ENCODE data around the gene GAK.

GAK gene

GRCh38 chr4:959338-960139 is 27.4 kb upstream of the GAK start:
- Mint-ChIP-seq H3K4me3 (no peak overlapping the region), H3K27ac (peak overlapping the region; percentile 18), H3K9me3 (no peaks in the 10 kb centered on the region), H3K36me3 (ENCODE audit: low read depth) (peaks cover 2% of the 10 kb centered on the region), H3K27me3 (no peaks in the 10 kb centered on the region), H3K4me1 (no peaks in the 10 kb centered on the region)
- no peak for ATAC-seq
- DNase-seq: no peak

DNA sequence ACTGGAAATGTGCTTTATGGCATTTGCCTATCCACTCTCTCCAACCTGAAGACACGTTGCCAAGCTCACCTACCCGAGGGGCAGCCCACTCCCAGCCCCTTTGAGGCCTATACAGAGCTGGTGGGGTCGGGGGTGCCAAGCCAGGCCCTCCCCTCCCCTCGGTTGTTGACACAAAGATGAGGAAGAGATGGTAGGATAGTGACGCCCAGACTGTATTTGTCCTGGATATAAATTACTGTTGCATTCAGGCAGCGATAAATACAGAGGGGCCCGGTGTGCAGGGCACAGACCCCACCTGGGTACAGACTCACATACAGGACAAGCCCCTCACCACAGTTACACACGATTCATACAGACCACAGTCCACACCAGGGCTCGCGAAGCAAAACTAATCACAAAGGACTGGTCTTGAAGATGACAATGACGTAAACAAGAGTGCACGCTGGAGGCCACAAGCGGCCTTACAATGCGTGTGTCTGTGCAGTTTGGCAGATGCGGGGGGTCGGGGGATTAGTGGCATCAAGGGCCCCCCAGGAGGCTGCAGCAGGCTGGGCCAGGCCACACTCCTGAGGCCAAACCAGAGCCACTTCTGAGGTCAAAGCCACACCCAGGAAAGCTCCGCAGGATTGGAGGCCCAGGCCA is 26.7 kb upstream of the GAK start:
- Mint-ChIP-seq H3K9me3 (no peaks in the 10 kb centered on the region), H3K27ac (no peak overlapping the region), H3K27me3 (no peaks in the 10 kb centered on the region), H3K4me3 (no peak overlapping the region), H3K36me3 (ENCODE audit: low read depth) (peaks cover 4% of the 10 kb centered on the region), H3K4me1 (no peaks in the 10 kb centered on the region)
- ATAC-seq (no peak), DNase-seq (no peak)

DNA sequence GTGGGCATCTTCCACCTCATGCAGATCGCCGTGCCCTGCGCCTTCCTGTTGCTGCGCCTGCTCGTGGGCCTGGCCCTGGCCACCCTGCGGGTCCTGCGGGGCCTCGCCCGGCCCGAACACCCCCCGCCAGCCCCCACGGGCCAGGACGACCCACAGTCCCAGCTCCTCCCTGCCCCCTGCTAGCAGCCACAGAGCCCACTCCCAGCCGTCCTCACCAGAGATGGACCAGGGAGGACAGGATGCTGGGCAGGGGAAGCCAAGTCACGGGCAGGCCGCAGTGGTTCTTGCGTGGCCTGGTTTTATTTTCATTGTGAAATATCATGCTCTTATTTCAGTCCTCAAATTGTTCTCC is 26.2 kb upstream of the GAK start:
- Mint-ChIP-seq H3K9me3 (no peaks in the 10 kb centered on the region), H3K27ac (no peak overlapping the region), H3K36me3 (ENCODE audit: low read depth) (peaks cover 4% of the 10 kb centered on the region), H3K4me3 (no peak overlapping the region), H3K27me3 (no peaks in the 10 kb centered on the region), H3K4me1 (no peaks in the 10 kb centered on the region)
- DNase-seq (no peak), ATAC-seq (no peak)

DNA sequence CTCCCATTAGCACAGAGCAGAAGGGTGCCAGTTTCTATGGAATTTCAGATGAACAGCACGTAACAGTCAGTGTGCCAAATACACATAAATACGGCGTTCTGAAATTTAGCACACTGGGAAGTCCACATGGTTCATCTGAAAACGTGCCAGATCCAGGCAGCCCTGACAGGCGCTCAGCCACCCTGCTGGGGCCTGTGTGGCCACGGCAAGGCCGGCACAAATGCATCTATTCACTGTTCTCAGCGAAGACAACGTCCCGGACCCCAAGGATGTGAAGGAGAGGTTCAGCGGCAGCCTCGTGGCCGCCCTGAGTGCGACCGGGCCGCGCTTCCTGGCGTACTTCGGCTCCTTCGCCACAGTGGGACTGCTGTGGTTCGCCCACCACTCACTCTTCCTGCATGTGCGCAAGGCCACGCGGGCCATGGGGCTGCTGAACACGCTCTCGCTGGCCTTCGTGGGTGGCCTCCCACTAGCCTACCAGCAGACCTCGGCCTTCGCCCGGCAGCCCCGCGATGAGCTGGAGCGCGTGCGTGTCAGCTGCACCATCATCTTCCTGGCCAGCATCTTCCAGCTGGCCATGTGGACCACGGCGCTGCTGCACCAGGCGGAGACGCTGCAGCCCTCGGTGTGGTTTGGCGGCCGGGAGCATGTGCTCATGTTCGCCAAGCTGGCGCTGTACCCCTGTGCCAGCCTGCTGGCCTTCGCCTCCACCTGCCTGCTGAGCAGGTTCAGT is 25.6 kb upstream of the GAK start:
- Mint-ChIP-seq H3K27ac (no peak overlapping the region), H3K36me3 (ENCODE audit: low read depth) (peaks cover 4% of the 10 kb centered on the region), H3K4me1 (no peaks in the 10 kb centered on the region), H3K9me3 (no peaks in the 10 kb centered on the region), H3K27me3 (no peaks in the 10 kb centered on the region), H3K4me3 (no peak overlapping the region)
- ATAC-seq (no peak), DNase-seq (no peak)

DNA sequence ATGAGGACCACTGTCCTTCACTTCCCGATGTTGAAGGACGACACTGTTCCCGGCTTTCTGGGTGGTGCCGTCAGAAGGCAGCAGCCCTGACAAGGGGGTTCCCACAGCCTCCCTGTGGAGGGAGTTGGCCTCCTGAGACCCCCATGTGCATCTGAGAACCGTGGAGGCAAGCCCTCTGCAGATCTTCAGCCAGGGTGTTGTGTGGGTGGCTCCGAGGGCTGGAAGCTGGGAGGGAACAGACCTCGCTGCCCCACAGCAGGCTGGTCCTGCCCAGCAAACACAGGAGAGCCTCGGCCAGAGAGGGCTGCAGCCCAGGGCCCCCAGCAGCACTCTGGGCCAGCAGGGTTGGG is 25.1 kb upstream of the GAK start:
- no peaks in the 10 kb centered on the region for H3K4me1 Mint-ChIP-seq
- H3K9me3 Mint-ChIP-seq: no peaks in the 10 kb centered on the region
- H3K36me3 Mint-ChIP-seq (ENCODE audit: low read depth): peaks cover 4% of the 10 kb centered on the region
- H3K27me3 Mint-ChIP-seq: no peaks in the 10 kb centered on the region
- H3K4me3 Mint-ChIP-seq: no peak overlapping the region
- ATAC-seq: no peak
- H3K27ac Mint-ChIP-seq: no peak overlapping the region
- no peak for DNase-seq

GRCh38 chr4:956531-957230 is 24.6 kb upstream of the GAK start:
- H3K4me1 Mint-ChIP-seq: no peaks in the 10 kb centered on the region

GRCh38 chr4:955931-956381 is 23.8 kb upstream of the GAK start:
- H3K36me3 Mint-ChIP-seq (ENCODE audit: low read depth): peaks cover 4% of the 10 kb centered on the region
- H3K27me3 Mint-ChIP-seq: no peaks in the 10 kb centered on the region
- DNase-seq: no peak
- H3K27ac Mint-ChIP-seq: no peak overlapping the region
- no peaks in the 10 kb centered on the region for H3K4me1 Mint-ChIP-seq
- no peak for ATAC-seq
- H3K4me3 Mint-ChIP-seq: no peak overlapping the region
- H3K9me3 Mint-ChIP-seq: no peaks in the 10 kb centered on the region

More at GRCh38 chr4:956531-957230, 24.6 kb upstream of the GAK start:
- Mint-ChIP-seq H3K9me3 (no peaks in the 10 kb centered on the region), H3K27me3 (no peaks in the 10 kb centered on the region), H3K27ac (no peak overlapping the region), H3K4me3 (no peak overlapping the region), H3K36me3 (ENCODE audit: low read depth) (peaks cover 4% of the 10 kb centered on the region)
- DNase-seq (no peak), ATAC-seq (no peak)

DNA sequence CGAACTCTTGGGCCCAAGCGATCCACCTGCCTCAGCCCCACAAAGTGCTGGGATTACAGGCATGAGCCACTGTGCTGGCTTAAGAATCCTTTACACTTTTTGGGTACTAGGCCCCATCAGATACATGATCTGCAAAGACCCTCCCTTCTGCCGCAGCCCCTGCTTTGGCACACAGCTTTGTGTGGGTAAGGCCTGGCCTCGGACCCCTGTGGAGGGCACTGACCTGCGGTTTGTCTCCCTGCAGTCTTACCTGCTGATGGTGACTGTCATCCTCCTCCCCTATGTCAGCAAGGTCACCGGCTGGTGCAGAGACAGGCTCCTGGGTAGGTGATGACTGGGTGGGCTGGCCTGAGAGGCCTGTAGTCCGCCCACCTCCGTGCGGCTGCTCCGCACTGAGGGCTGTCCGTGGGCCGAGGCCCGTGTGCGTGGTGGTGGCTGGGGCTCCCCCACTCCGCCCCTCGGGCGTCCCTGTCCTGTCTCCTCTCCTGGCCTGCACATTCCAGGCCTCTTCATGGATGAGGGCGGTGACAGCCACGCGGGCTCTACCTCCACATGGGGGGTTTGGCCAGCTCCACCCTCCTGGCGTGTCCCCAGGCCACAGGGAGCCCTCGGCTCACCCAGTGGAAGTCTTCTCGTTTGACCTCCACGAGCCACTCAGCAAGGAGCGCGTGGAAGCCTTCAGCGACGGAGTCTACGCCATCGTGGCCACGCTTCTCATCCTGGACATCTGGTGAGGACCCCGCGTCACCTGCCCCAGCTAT is 23.2 kb upstream of the GAK start:
- Mint-ChIP-seq H3K4me1 (no peaks in the 10 kb centered on the region), H3K27ac (no peak overlapping the region), H3K36me3 (ENCODE audit: low read depth) (peaks cover 4% of the 10 kb centered on the region), H3K27me3 (no peaks in the 10 kb centered on the region), H3K9me3 (no peaks in the 10 kb centered on the region), H3K4me3 (no peak overlapping the region)
- no peak for DNase-seq
- ATAC-seq: no peak

DNA sequence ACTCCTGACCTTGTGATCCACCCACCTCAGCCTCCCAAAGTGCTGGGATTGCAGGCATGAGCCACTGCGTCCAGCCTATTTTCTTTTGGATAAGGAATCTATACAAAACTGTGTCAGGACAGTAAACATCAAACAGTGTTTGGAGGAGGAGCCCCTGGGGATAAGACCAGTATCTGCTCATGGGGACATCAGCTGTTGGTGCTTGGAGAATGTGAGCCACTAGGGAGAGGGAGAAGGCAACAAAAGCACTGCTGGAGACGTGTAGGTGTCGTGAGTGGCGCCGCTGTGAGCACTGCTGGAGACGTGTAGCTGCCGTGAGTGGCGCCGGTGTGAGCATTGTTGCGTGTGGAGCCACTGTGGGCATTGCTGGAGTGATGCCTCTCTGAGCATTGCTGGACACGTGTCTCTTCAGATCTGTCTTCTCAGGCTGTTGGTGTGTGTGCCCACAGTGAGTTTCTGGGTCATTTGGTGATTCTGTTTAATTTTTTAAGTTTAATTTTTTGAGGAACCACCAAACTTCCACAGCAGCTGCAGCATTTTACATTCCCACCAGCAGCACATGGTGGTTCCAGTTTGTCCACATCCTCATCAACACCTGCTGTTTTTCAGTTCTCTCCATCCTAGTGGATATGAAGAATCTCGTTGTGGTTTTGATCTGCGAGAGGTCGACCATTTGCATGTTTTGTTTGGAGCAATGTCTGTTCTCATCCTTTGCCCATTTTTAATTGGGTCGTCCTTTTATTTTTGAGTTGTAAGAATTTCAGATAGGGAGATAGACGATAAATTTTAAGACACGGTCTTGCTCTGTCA is 22.3 kb upstream of the GAK start:
- Mint-ChIP-seq H3K4me1 (no peaks in the 10 kb centered on the region), H3K27me3 (no peaks in the 10 kb centered on the region)

DNA sequence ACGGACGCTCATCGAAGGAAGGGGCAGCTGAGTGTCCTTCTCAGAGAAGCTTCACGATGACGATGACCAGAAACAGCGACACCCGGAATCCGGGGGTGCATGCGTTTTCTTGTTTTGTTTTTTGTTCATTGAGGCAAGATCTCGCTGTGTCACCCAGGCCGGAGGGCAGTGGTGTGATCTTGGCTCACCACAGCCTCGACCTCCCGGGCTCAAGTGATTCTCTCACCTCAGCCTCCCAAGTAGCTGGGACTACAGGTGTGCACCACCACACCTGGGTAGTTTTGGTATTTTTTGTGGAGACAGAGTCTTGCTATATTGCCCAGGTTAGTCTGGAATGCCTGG is 21.4 kb upstream of the GAK start:
- H3K27ac Mint-ChIP-seq: no peak overlapping the region
- ATAC-seq: no peak
- no peak for DNase-seq
- peaks cover 4% of the 10 kb centered on the region for H3K36me3 Mint-ChIP-seq (ENCODE audit: low read depth)
- no peak overlapping the region for H3K4me3 Mint-ChIP-seq
- no peaks in the 10 kb centered on the region for H3K9me3 Mint-ChIP-seq
- no peaks in the 10 kb centered on the region for H3K27me3 Mint-ChIP-seq
- H3K4me1 Mint-ChIP-seq: no peaks in the 10 kb centered on the region

More for the DNA sequence above, 22.3 kb upstream of the GAK start:
- no peaks in the 10 kb centered on the region for H3K9me3 Mint-ChIP-seq
- no peak for DNase-seq
- no peak overlapping the region for H3K27ac Mint-ChIP-seq
- peaks cover 4% of the 10 kb centered on the region for H3K36me3 Mint-ChIP-seq (ENCODE audit: low read depth)
- ATAC-seq: no peak
- H3K4me3 Mint-ChIP-seq: no peak overlapping the region

- Mint-ChIP-seq H3K36me3 (ENCODE audit: low read depth) (peaks cover 4% of the 10 kb centered on the region), H3K9me3 (no peaks in the 10 kb centered on the region), H3K27ac (no peak overlapping the region), H3K4me3 (no peak overlapping the region), H3K4me1 (no peaks in the 10 kb centered on the region), H3K27me3 (no peaks in the 10 kb centered on the region)
- ATAC-seq (no peak), DNase-seq (no peak)
Observed at GRCh38 chr4:952881-953573, 20.9 kb upstream of the GAK start.

- H3K4me3 Mint-ChIP-seq: no peak overlapping the region
- DNase-seq: no peak
- no peaks in the 10 kb centered on the region for H3K4me1 Mint-ChIP-seq
- H3K36me3 Mint-ChIP-seq (ENCODE audit: low read depth): peaks cover 4% of the 10 kb centered on the region
- H3K27me3 Mint-ChIP-seq: no peaks in the 10 kb centered on the region
- H3K9me3 Mint-ChIP-seq: no peaks in the 10 kb centered on the region
- ATAC-seq: no peak
- H3K27ac Mint-ChIP-seq: no peak overlapping the region
Observed at GRCh38 chr4:951594-952468, 19.7 kb upstream of the GAK start.
